GM19351 (cell line): ENCODE measurements around the gene BOK.
"Not testable (repeated sequence)": the region's sequence is repeated elsewhere in the genome, so short reads cannot be mapped to it uniquely, and the experiment has no call there.

Experiments used
- ATAC-seq: cut with Tn5 transposase; IDR thresholded peaks from one replicate; pipeline ENCODE4 v1.9.1; 2021; ENCODE audit warnings: mild to moderate bottlenecking, moderate library complexity; ENCODE audit not compliant: unreplicated experiment

BOK gene

DNA sequence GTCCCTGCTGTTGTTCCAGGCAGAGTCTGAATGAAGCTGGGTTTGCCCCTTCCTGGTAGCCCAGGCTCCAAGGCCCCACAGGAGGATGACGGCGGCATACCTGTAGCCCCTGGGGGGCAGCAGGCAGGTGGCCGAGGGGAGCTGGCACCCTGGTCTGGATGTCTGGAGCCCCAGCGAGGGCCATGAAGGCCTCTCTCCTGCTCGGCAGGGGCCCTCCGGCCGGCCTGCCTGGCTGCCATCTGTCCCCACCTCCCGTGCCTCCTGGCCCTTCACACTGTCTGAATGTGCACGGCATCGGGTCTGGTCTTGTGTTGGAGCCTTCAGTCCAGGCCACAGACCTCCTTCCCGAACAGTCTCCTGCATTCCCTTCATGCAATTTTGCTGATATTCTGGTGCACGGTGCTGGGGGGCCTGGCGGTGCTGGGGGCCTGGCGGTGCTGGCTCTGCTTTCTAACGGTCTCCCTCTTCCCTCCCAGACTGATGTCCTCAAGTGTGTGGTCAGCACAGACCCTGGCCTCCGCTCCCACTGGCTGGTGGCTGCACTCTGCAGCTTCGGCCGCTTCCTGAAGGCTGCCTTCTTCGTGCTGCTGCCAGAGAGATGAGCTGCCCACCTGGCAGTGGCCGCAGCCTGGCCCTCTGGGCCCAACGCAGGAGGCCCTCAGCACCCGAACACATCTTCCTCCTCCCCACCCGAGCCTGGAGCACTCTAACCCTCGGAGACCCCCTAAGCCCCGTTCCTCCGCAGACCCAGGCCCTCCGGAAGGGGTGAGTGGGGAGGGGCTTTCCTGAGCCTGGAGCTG is 13.5 kb downstream of the BOK start:
- no peak for ATAC-seq

GRCh38 chr2:241572915-241573651 is 14.5 kb downstream of the BOK start:
- ATAC-seq: not testable (repeated sequence)

- ATAC-seq: no peak
Observed at GRCh38 chr2:241573741-241574140, 15.2 kb downstream of the BOK start.

DNA sequence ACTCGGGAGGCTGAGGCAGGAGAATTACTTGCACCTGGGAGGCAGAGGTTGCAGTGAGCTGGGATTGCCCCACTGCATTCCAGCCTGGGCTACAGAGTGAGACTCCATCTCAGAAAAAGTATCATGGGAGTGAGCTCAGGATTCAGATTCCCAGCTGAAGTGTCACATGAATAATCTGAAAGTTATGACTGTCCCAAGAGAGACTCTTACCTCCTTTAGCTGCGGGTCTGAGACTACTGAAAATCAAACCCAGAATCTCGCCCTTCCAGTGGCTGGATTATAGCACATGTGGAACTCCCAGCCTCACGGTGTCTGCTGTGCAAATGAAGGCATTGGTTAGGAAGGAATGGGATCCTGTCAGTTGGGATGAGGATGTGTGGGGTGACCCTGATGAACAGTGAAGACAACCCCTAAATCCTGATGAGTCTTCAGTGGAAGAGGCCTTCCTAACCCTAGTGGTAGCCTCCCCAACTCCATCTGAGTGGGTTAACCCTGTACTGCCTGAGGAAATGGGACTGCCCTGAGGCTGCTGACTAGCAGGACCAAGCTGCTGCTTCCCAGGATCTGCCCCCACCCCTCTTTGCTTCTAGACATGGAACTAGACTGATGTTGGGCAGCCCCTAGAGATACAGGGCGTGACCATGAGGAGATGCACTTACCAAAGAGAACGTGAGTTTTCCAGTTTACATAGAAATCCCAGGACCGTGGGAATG is 16.5 kb downstream of the BOK start:
- no peak for ATAC-seq

- no peak for ATAC-seq
Observed at GRCh38 chr2:241575624-241576292, 17.2 kb downstream of the BOK start.

GRCh38 chr2:241576293-241576654 is 17.7 kb downstream of the BOK start:
- ATAC-seq: no peak

- no peak for ATAC-seq
Observed at GRCh38 chr2:241577413-241578122, 19.0 kb downstream of the BOK start.

- no peak for ATAC-seq
Observed at GRCh38 chr2:241579281-241579680, 20.7 kb downstream of the BOK start.

DNA sequence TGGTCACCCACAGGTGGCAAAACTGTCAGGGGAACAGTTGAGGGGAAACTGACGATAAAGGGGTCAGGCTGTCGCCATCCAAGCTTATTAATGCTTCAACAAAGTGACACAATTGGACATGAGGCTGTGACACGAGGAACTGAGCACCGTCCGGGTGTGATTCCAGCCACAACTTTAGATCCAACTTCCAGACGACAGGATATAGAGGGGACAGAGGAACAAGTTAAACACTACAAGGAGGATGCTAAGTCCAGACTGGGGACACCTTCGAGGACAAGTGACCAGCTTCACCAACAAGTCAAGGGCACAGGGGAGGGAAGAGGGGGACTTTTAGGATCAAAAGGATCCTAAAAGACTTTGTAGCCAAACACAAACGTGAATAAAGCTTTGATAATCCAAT is 23.8 kb downstream of the BOK start:
- no peak for ATAC-seq

GRCh38 chr2:241582806-241583205 is 24.3 kb downstream of the BOK start:
- ATAC-seq: no peak

- ATAC-seq: no peak
Observed at GRCh38 chr2:241584436-241584835, 25.9 kb downstream of the BOK start.

DNA sequence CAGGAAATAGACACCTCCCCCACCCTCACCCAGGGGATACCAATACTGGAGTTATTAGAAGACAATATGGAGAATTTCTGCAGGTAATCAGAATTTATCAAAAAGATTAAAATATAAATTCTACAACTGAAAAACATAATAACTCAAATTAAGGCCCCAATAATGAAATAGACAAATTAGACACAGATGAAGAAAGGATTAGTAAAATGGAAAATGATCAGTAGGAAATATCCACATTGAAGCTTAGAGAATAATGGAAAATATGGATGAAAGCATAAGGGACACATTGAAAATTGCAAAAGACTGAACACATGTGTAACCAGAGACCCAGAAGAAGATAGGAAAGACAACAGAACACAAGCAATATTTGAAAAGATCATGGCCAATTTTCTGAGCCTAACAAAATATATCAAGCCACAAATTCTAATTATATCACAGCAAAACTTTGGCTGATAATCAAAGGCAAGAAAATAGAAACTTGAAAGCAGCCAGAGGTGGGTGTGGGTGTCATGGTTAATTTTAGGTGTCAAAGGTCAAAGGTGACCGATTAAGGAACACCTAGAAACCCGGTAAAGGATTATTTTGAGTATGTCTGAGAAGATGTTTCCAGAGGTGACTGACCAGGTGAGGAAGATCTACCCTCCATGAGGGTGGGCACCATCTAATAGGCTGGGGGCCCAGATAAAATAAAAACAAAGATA is 28.2 kb downstream of the BOK start:
- no peak for ATAC-seq

DNA sequence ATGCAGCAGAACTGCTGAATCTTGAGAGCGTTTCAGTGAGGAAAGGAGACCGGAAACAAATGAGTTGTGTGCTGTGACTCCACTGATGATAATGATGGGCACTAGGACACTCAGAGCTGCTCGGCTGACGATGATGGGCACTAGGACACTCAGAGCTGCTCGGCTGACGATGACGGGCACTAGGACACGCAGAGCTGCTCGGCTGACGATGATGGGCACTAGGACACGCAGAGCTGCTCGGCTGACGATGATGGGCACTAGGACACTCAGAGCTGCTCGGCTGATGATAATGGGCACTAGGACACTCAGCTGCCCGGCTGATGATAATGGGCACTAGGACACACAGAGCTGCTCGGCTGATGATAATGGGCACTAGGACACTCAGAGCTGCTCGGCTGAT is 31.3 kb downstream of the BOK start:
- ATAC-seq: not testable (repeated sequence)

DNA sequence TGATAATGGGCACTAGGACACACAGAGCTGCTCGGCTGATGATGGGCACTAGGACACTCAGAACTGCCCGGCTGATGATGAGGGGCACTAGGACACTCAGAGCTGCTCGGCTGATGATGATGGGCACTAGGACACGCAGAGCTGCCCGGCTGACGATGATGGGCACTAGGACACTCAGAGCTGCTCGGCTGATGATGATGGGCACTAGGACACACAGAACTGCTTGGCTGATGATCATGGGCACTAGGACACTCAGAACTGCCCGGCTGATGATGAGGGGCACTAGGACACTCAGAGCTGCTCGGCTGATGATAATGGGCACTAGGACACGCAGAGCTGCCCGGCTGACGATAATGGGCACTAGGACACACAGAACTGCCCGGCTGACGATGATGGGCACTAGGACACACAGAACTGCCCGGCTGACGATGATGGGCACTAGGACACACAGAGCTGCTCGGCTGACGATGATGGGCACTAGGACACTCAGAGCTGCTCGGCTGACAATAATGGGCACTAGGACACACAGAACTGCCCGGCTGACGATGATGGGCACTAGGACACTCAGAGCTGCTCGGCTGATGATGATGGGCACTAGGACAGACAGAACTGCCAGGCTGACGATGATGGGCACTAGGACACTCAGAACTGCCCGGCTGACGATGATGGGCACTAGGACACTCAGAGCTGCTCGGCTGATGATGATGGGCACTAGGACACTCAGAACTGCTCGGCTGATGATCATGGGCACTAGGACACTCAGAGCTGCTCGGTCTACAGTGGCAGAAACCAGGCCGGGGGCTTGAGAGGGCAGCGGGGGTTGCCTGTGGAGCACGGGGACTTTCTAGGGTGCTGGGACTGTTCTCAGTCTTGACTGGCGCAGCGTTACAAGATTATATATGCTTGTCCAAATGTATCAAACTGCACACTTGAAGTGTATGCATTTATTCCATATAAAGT is 32.2 kb downstream of the BOK start:
- not testable (repeated sequence) for ATAC-seq

- no peak for ATAC-seq
Observed at GRCh38 chr2:241592126-241592845, 33.7 kb downstream of the BOK start.

GRCh38 chr2:241593271-241593670 is 34.7 kb downstream of the BOK start:
- ATAC-seq: no peak

GRCh38 chr2:241595600-241596140 is 37.1 kb downstream of the BOK start:
- ATAC-seq: no peak

- ATAC-seq: no peak
Observed at GRCh38 chr2:241597561-241597960, 39.0 kb downstream of the BOK start.
